ENCODE results near the gene F11. TPM values are rescaled to one million over a fixed set of nuclear protein-coding genes. Genes with fewer than 3 reads are reported as not detected.

The F11 gene
- total and polyA plus RNA-seq, 2 of the 13 experiments (the other 11 are each of a cell fraction or from before 2014, with no cell fraction given) = 35.1 to 58.0 TPM

GRCh38 chr4:186265683-186266652 lies at the start of gene F11 (continued):
- TF ChIP-seq RXRB (CRISPR knock-in tag; IDR thresholded peaks at IDR 0.05; ENCODE audit: borderline replicate concordance) = peak; percentile 60
- TF ChIP-seq KAT2B (IDR thresholded peaks at IDR 0.05; ENCODE audit: borderline replicate concordance, low read depth, low read length) = peak; percentile 86
- TF ChIP-seq ZNF607 (CRISPR knock-in tag; IDR thresholded peaks at IDR 0.05; ENCODE audit: borderline replicate concordance) = 0 out of 2 replicates have a peak, but pooled peaks have one; percentile 21
- no peak for TF ChIP-seq ZBTB3 (CRISPR knock-in tag; IDR thresholded peaks at IDR 0.05; ENCODE audit: borderline replicate concordance, low read depth)
- no peak for TF ChIP-seq ZNF83 (CRISPR knock-in tag; IDR thresholded peaks at IDR 0.05; ENCODE audit: borderline replicate concordance)
- no peak for TF ChIP-seq ZKSCAN1 (IDR thresholded peaks at IDR 0.05; ENCODE audit: low read length)
- peak; percentile 66 for TF ChIP-seq ZGPAT (CRISPR knock-in tag; IDR thresholded peaks at IDR 0.05)
- TF ChIP-seq SP4 (CRISPR knock-in tag; IDR thresholded peaks at IDR 0.05) = no peak
- no peak for TF ChIP-seq HDAC6 (IDR thresholded peaks at IDR 0.05; ENCODE audit: low read depth, low read length)
- peak; percentile 91 for TF ChIP-seq SOX13 (IDR thresholded peaks at IDR 0.05)
- peak in 1 of 2 experiments; percentile 98; a peak in 2 of 4 replicates for TF ChIP-seq SOX13 (CRISPR knock-in tag; conservative IDR thresholded peaks at IDR 0.05 in 1 of 2, IDR thresholded peaks at IDR 0.05 in 1 of 2)
- peak; percentile 38; the same call in 1 of the 2 replicates for TF ChIP-seq SMAD3 (CRISPR knock-in tag; IDR thresholded peaks at IDR 0.05)
- TF ChIP-seq ESRRA (CRISPR knock-in tag; IDR thresholded peaks at IDR 0.05; ENCODE audit: low read depth) = peak; percentile 54; the same call in 1 of the 2 replicates
- TF ChIP-seq ELF3 (CRISPR knock-in tag; IDR thresholded peaks at IDR 0.05) = no peak
- TF ChIP-seq NBN (conservative IDR thresholded peaks at IDR 0.05) = no peak
- peak; percentile 73; the same call in 1 of the 2 replicates for TF ChIP-seq HDAC2 (CRISPR knock-in tag; IDR thresholded peaks at IDR 0.05)
- peak; percentile 78; the same call in 1 of the 2 replicates for TF ChIP-seq PITX1 (CRISPR knock-in tag; IDR thresholded peaks at IDR 0.05)
- TF ChIP-seq LCORL (IDR thresholded peaks at IDR 0.05) = no peak
- peak; percentile 64; the same call in 1 of the 2 replicates for TF ChIP-seq LCORL (CRISPR knock-in tag; IDR thresholded peaks at IDR 0.05)
- TF ChIP-seq ZNF564 (CRISPR knock-in tag; IDR thresholded peaks at IDR 0.05) = peak; percentile 50; the same call in 1 of the 2 replicates
- TF ChIP-seq NR2F6 (IDR thresholded peaks at IDR 0.05) = peak; percentile 33; the same call in 1 of the 2 replicates
- TF ChIP-seq NR2F6 (CRISPR knock-in tag; IDR thresholded peaks at IDR 0.05) = peak; percentile 52; the same call in 1 of the 2 replicates
- no peak for TF ChIP-seq KDM1A (CRISPR knock-in tag; IDR thresholded peaks at IDR 0.05)
- TF ChIP-seq PCBP2 (optimal IDR thresholded peaks at IDR 0.05; ENCODE audit: low read depth, low read length, poor library complexity, severe bottlenecking) = no peak
- TF ChIP-seq HNRNPUL1 (IDR thresholded peaks at IDR 0.05; ENCODE audit: low read depth, low read length) = no peak
- TF ChIP-seq MATR3 (CRISPR knock-in tag; IDR thresholded peaks at IDR 0.05) = no peak
- peak; percentile 74; the same call in 1 of the 2 replicates for TF ChIP-seq MEF2D (CRISPR knock-in tag; IDR thresholded peaks at IDR 0.05)

Data from HepG2 (cell line).